HG02970 (cell line): ENCODE data around the gene CD2AP.
"Not testable (repeated sequence)": the region's sequence is repeated elsewhere in the genome, so short reads cannot be mapped to it uniquely, and the experiment has no call there.

Experiments
- ATAC-seq: cut with Tn5 transposase; IDR thresholded peaks from one replicate; pipeline ENCODE4 v1.9.1; 2021; ENCODE audit warnings: mild to moderate bottlenecking, moderate library complexity, moderate number of reproducible peaks; ENCODE audit not compliant: unreplicated experiment, low FRiP score

CD2AP gene

DNA sequence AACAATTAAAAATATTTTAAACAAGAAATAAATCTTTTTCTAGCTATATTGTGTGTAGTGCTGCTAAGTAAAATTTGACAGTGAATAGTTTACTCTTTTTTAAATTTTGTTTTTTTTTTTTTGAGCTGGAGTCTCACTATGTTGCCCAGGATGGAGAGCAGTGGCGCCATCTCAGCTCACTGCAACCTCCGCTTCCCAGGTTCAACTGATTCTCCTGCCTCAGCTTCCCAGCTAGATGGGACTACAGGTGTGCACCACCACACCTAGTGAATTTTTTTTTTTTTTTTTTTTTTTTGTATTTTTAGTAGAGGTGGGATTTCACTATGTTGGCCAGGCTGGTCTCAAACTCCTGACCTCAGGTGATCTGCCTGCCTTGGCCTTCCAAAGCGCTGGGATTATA, 75.7 kb downstream of the CD2AP start:
- not testable (repeated sequence) for ATAC-seq

DNA sequence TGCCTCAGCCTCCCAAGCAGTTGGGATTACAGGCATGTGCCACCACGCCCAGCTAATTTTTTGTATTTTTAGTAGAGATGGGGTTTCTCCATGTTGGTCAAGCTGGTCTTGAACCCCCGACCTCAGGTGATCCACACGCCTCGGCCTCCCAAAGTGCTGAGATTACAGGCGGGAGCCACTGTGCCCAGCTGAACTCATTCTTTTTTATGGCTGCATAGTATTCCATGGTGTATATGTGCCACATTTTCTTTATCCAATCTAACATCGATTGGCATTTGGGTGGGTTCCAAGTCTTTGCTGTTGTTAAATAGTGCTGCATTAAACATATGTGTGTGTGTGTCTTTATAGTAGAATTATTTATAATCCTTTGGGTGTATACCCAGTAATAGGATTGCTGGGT, 78.9 kb downstream of the CD2AP start:
- not testable (repeated sequence) for ATAC-seq

- no peak for ATAC-seq
Observed at GRCh38 chr6:47563162-47563561, 85.6 kb downstream of the CD2AP start.

- not testable (repeated sequence) for ATAC-seq
Observed at GRCh38 chr6:47566602-47567001, 89.0 kb downstream of the CD2AP start.

GRCh38 chr6:47567586-47567985, 90.0 kb downstream of the CD2AP start:
- no peak for ATAC-seq

- ATAC-seq = no peak
Observed at GRCh38 chr6:47571488-47571887, 93.9 kb downstream of the CD2AP start.

DNA sequence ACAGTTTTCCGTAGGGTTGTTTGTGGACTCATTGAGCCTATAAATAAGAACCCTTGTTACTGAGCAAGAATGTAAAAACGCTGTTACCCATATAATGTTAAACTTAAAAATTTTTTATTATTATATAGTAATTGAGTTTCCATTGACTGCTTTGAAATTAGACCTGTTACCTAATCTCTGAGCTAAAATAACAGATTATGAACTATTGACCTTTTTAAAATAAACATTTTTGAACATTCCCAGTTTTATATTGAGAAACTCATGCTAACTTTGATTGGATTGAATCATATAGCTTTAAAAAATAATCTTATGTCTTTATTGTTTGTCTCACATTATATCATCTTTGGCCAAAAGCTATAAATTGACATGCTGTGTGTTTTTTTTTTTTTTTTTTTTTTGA, 95.5 kb downstream of the CD2AP start:
- ATAC-seq = no peak

- no peak for ATAC-seq
Observed at GRCh38 chr6:47574789-47575188, 97.2 kb downstream of the CD2AP start.

DNA sequence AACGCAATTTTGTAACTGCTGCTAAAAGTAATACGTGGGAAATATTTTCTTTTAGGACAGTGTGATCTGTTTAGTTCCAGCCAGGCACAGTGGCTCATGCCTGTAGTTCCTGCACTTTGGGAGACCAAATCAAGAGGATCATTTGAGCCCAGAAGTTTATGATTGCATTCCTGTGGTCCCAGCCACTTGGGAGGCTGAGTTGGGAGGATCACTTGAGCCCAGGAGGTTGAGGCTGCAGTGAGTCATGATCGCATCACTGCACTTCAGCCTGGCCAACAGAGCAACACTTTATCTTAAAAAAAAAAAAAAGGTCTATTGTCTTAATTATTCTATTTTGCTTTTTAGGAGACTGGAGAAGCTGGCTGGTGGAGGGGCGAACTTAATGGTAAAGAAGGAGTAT, 101.5 kb downstream of the CD2AP start:
- ATAC-seq = no peak

- ATAC-seq = no peak
Observed at GRCh38 chr6:47581591-47581990, 104.0 kb downstream of the CD2AP start.

DNA sequence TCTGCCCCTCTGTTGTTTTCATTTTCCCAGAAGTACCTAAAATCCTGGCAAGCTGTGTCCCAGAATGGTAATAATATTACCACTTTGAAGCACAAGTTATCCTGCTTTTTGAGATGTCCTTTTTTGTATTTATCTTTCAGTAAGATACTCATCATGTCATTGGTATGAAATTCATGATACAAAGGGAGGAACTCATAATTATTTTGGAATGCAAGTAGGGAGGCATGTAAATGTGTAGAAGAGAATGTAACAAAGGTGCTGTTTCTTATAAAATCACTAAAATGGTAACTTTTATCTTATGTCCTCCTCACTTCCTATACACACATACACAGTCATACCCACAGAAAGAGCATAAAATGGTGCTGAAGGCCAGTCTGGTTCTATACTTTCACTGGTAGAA, 109.9 kb downstream of the CD2AP start:
- ATAC-seq = no peak

GRCh38 chr6:47592131-47592840, 114.7 kb downstream of the CD2AP start:
- no peak for ATAC-seq

GRCh38 chr6:47593979-47594378, 116.4 kb downstream of the CD2AP start:
- no peak for ATAC-seq

- no peak for ATAC-seq
Observed at GRCh38 chr6:47595785-47596184, 118.2 kb downstream of the CD2AP start.

GRCh38 chr6:47598367-47598766, 120.8 kb downstream of the CD2AP start:
- no peak for ATAC-seq

- ATAC-seq = no peak
Observed at GRCh38 chr6:47599512-47599911, 121.9 kb downstream of the CD2AP start.

GRCh38 chr6:47603227-47603626, 125.6 kb downstream of the CD2AP start:
- ATAC-seq = no peak

DNA sequence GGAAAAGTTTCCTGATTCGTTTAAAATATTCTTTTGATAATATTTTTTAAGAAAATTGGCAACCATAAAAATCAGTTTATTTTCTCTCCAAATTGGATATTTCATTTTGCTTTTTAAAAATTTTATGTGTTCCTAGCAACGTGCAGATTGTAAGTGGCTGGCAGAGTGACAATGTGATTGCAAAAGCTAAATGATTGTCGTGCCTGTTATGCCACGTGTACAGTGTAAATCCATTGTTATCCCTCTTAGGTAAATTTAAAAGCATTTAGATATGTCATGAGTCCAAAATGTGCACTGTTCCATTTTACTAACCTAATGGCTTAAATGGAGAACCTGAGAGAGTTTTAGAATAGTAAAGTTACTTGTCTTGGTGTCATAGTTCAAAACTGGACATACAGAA, 126.4 kb downstream of the CD2AP start:
- ATAC-seq = no peak

DNA sequence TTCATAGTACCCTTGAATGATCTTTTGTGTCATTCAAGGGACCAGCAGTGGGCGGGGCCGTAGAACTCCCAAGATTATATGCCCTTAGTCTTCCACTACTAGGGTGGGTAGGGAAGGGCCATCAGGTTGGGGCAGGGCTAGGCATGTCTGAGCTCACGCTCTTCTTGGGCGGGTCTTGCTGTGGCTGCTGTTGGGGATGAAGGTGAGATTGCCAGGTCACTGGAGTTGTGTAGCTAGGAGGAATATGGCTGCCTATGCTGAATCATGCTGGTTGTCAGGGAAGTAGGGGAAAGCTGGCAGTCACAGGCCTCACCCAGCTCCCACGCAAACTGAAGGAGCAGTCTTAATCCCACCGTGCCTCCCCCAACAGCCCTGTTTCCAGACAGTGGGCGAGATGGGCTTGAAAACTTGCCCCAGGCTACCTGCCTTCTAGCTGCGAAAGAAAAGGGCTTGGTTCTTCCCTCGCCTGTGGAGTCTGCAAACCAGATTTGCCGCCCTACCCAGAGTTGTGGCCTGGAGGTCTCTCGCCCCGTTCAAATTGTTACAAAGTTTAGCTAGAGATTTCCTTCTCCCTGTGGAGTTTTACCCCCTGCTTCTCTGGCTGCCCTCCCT, 144.4 kb downstream of the CD2AP start:
- no peak for ATAC-seq

DNA sequence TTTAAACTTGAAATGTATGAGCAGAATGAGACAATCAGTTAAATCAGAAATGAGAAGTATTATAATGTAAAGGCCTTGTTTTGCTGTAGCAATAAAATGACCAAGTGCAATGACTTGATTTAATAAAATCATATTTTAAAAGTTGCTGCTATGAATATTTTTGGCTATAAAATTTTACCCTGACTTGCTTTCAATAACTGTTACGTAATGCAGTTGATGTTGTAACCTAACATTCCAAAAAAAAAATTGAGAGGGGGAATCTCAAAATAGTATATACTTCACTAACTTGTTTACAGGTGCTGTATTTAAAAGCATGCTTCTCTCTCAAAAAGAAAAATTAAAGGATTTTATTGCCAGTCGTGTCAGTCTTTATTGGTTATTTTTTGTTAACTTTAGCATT, 149.2 kb downstream of the CD2AP start:
- no peak for ATAC-seq

- no peak for ATAC-seq
Observed at GRCh38 chr6:47628448-47629272, 151.1 kb downstream of the CD2AP start.
